ENCODE measurements around the gene TAC3.

GRCh38 chr12:56983386-56983785 is 32.9 kb downstream of the TAC3 start:
- TF ChIP-seq POLR2A (IDR thresholded peaks at IDR 0.05; ENCODE audit: low read length) = no peak
- TF ChIP-seq GATA1 (IDR thresholded peaks at IDR 0.05; ENCODE audit: low read depth, low read length) = no peak
